Endothelial cell of umbilical vein (primary cell): ENCODE measurements around the gene OR13C5.

Source experiments
- EZH2 ChIP-seq: IDR thresholded peaks from 2 replicates; pipeline ENCODE4 v1.6.1; 2012; ENCODE audit warnings: borderline replicate concordance, low read depth, mild to moderate bottlenecking, moderate library complexity, low read length, inconsistent platforms; ENCODE audit not compliant: severe bottlenecking
- POLR2AphosphoS5 ChIP-seq: IDR thresholded peaks from 2 replicates; pipeline ENCODE4 v1.6.1; 2012; ENCODE audit warnings: low read depth, mild to moderate bottlenecking, control low read depth, low read length, moderate library complexity; ENCODE audit not compliant: insufficient read depth

DNA sequence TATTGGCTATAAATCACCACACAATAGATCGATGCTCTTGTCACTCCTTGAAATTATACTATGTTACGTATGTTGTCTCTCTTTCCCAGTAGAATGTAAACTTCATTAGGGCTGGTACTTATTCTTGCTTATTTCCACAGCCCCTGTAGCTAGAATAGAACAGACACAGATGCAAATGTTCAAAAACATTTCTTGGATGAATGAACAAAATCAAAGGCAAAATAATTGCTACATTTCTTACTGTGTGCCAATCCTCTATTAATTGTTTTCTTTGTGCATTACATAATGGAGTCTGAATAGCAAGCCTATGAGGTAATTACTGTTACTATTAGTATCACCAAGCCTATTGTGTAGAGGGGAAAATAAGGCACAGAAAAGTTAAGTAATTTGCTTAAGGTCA is 6.9 kb upstream of the OR13C5 start:
- TF ChIP-seq EZH2 (no peak), POLR2AphosphoS5 (no peak)
